ENCODE results near the gene RNU6-1.

Gene RNU6-1

DNA sequence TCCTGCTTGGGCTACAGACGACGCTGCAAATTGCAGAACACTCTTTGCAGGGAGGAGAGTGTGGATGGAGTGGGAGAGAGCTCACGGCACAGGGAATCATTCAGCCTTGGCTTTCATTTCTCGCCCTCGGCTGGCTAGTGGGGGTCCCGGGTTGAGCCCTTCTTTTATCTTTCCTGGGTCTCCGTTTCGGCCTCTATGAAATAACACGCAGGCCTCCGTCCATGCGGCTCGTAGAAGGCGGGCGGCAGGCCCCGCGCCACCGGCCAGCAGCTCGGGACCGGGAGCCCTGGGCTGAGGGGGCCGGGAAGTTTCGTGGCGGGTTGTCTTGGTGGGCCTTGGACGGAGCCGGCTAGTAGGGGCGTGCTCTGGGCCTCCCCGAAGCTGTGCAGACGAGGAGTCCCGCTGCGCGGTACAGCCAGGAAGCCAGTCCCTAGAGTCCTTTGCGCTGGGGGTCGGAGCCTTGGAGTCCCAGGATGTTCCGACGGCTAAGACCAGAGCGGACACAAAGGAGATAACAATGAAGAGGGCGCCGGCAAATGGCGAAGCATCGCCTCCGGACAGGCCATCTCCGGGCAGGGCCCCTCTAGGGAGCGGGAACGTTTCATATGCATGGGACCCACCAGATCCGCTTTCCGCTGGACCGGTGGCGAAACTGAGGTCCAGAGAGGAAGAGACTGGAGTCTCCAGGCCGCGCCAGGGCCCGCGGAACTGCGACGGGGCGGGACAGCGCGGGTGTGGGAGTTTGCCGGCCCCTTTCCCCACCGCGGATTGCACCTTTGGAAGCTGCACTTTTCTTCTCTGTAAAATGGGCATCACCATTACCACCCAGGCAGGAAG, 4.3 kb downstream of the RNU6-1 start:
- Mint-ChIP-seq H3K27me3 (ENCODE audit: low read depth, poor library complexity) (peaks cover 96% of the 10 kb centered on the region), H3K36me3 (ENCODE audit: low read depth) (no peaks in the 10 kb centered on the region), H3K27ac (no peak overlapping the region), H3K4me1 (peaks cover 64% of the 10 kb centered on the region), H3K9me3 (peaks cover 3% of the 10 kb centered on the region), H3K4me3 (peak overlapping the region; percentile 75)
- DNase-seq = no peak
- TF ChIP-seq, protein P1, sequence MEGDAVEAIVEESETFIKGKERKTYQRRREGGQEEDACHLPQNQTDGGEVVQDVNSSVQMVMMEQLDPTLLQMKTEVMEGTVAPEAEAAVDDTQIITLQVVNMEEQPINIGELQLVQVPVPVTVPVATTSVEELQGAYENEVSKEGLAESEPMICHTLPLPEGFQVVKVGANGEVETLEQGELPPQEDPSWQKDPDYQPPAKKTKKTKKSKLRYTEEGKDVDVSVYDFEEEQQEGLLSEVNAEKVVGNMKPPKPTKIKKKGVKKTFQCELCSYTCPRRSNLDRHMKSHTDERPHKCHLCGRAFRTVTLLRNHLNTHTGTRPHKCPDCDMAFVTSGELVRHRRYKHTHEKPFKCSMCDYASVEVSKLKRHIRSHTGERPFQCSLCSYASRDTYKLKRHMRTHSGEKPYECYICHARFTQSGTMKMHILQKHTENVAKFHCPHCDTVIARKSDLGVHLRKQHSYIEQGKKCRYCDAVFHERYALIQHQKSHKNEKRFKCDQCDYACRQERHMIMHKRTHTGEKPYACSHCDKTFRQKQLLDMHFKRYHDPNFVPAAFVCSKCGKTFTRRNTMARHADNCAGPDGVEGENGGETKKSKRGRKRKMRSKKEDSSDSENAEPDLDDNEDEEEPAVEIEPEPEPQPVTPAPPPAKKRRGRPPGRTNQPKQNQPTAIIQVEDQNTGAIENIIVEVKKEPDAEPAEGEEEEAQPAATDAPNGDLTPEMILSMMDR (IDR thresholded peaks at IDR 0.05) = no peak

DNA sequence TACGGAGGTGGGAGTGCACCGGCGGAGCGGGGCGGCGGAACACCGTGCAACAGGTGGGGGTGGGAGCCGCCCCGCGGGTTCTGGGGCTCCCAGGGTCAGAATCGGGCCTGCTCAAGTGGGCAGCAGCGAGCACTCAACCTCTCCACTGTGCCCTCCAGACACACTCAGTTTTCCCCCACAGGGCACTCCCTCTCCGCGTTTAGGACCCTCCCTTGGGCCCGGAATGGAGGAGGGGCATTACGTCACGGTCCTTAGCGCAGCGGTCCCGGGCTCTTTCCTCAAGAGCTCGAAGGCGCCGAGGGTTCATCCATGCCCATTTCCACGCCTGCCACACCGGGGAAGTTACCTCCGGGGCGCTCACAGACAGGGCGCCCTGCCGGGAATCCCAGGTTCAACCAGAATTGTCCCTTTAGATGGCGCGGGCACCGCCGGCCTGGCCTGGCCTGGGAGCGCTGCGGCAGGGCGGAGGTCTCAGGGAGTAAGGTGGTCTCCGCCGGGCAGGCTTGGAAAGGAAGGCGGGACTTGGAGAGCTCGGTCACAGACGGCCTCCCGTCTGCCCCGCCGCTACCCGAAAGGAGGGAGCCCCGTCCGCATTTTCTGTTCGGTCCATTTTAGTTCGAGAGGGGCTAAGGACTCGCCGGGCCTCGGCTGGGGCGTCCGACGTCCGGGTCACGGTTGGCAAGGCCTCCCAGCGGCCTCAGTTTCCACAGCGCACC, 5.1 kb downstream of the RNU6-1 start:
- Mint-ChIP-seq H3K27me3 (ENCODE audit: low read depth, poor library complexity) (peaks cover 99% of the 10 kb centered on the region), H3K27ac (no peak overlapping the region), H3K9me3 (no peaks in the 10 kb centered on the region), H3K4me3 (peak overlapping the region; percentile 75), H3K36me3 (ENCODE audit: low read depth) (no peaks in the 10 kb centered on the region), H3K4me1 (peaks cover 69% of the 10 kb centered on the region)
- peak; percentile 59 for DNase-seq
- TF ChIP-seq, protein P1 (IDR thresholded peaks at IDR 0.05) = no peak

DNA sequence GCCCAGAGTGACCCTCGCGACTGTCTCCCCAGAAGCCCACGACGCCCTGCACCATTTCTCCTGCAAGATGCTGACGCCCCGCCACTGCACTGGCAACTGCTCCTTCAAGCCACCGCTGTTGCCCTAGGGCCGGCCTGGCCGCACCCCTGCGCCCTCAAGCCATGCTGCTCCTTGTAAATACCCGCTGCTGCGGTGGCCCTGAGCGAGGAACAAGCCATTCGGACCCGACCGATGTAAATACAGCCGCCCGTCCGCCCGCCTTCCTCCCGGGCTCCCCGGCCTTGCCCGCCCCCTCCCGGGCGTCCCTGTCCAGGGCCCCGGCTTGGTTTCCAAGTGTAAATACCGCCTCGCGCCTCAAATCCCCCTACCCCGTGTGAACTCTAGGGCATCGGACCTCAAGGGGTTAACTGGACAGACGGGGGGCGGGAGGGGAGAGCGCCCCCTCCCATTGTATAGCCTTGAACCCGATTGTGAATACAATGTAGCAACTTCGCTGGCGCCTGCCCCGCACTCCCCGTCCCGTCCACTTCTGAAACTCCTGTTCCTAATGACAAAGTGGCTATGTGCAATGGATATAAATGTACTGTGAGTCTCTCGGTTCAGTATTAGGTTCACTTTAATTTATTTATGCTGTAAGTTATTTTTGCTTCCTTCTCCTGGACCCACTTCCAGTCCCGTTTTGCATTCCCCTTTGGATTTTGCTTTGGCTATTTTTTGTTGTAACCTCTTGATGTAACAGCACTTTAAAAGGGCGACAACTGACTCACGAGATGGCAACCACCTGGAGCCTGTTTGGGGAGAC, 5.9 kb downstream of the RNU6-1 start:
- peak; percentile 80 for DNase-seq
- Mint-ChIP-seq H3K27me3 (ENCODE audit: low read depth, poor library complexity) (peaks cover 99% of the 10 kb centered on the region), H3K36me3 (ENCODE audit: low read depth) (no peaks in the 10 kb centered on the region), H3K4me1 (peaks cover 70% of the 10 kb centered on the region), H3K9me3 (no peaks in the 10 kb centered on the region), H3K4me3 (peak overlapping the region; percentile 75), H3K27ac (no peak overlapping the region)
- TF ChIP-seq, protein P1 (IDR thresholded peaks at IDR 0.05) = peak; percentile 57

DNA sequence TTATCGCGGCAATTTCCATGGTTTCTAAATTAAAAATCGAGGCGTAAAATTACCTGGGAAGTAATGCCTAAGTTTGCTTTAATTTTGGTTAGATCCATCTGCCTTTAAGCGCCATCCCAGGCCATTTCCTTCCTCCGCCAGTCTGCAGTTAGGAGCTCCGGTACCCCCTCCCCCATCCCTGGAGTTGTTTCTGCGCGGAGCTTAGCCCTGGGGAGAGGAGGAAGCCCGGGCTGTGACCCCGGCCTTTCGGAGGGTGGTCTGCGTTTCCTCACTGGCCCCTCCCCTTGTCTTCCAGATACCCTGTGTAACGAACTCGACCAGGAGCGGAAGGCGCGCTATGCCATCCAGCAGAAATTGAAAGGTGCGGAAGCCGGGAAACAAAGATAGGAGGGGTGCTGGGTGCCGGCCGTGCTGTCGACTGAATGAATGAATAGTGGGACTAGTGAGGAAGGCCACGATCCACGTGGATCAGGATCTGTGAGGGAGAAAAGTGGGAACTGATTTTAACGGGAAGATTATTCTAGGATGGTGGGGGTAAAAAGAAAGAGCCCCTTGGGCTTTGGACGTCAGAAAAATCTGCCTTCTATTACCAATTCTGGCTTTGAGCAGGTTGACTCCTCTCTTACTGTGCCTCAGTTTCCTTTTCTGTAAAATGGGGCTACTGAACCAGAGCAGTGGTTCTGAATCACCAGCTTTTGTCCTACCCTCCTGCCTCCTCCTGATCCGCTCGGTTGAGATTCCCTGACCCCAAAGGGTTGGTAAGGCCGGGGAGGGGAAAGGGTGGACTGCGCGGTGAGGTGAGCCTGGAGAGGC, 6.7 kb downstream of the RNU6-1 start:
- Mint-ChIP-seq H3K4me1 (peaks cover 69% of the 10 kb centered on the region), H3K27me3 (ENCODE audit: low read depth, poor library complexity) (peaks cover 100% of the 10 kb centered on the region), H3K4me3 (peak overlapping the region; percentile 75), H3K9me3 (no peaks in the 10 kb centered on the region), H3K27ac (no peak overlapping the region), H3K36me3 (ENCODE audit: low read depth) (no peaks in the 10 kb centered on the region)
- TF ChIP-seq, protein P1 (IDR thresholded peaks at IDR 0.05) = no peak
- DNase-seq = peak; percentile 73

DNA sequence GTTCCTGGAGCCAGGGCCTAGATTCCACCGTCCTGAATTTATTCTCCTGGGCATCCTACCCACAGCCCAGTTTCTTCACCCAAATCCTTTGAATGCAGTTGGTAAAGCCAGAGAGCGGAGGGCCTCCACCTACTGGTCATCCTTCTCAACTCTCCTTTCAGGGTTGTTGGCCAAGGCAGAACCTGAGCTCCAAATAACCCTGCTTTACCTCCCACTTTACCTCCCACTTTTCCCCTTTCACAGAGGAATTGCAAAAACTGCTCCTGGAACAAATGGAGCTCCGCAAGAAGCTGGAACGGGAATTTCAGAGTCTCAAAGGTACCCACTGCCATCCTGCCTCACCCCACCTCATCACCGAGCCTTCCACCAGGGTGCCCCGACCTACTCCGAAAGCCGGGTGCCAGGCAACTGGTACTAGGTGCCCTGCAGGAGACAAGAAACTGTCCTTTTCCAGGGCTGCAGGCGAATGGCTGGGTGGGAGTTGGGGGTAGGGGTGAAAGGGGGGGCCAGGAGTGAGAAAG, 7.8 kb downstream of the RNU6-1 start:
- no peaks in the 10 kb centered on the region for H3K36me3 Mint-ChIP-seq (ENCODE audit: low read depth)
- peaks cover 92% of the 10 kb centered on the region for H3K27me3 Mint-ChIP-seq (ENCODE audit: low read depth, poor library complexity)
- H3K9me3 Mint-ChIP-seq = no peaks in the 10 kb centered on the region
- TF ChIP-seq, protein P1 (IDR thresholded peaks at IDR 0.05) = peak; percentile 31
- no peak overlapping the region for H3K27ac Mint-ChIP-seq
- peak overlapping the region; percentile 75 for H3K4me3 Mint-ChIP-seq
- H3K4me1 Mint-ChIP-seq = peaks cover 63% of the 10 kb centered on the region
- no peak for DNase-seq
